ENCODE data around the gene MMP11.

DNA sequence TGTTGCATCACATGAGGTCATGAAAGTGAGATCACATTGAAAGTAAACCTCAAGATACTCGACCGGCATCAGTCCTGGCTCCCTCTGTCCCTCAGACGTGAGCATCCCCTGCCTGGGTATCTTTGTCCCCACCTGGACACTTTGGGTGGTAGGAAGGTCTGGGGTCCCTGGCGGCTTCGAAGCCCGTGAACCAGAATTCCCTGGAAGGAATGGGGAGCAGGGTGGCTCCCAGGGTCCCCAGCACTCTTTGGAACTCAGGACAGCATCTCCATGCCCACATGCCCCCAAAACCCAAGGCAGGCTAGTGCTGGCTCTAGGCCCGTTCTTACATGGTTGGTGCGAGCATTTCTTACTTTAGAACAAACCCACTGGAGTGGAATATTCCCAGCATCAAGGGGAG lies 58.6 kb downstream of the MMP11 start:
- TF ChIP-seq, protein P1, sequence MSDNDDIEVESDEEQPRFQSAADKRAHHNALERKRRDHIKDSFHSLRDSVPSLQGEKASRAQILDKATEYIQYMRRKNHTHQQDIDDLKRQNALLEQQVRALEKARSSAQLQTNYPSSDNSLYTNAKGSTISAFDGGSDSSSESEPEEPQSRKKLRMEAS (IDR thresholded peaks at IDR 0.05; ENCODE audit: low read depth): no peak
- TF ChIP-seq, protein P2, sequence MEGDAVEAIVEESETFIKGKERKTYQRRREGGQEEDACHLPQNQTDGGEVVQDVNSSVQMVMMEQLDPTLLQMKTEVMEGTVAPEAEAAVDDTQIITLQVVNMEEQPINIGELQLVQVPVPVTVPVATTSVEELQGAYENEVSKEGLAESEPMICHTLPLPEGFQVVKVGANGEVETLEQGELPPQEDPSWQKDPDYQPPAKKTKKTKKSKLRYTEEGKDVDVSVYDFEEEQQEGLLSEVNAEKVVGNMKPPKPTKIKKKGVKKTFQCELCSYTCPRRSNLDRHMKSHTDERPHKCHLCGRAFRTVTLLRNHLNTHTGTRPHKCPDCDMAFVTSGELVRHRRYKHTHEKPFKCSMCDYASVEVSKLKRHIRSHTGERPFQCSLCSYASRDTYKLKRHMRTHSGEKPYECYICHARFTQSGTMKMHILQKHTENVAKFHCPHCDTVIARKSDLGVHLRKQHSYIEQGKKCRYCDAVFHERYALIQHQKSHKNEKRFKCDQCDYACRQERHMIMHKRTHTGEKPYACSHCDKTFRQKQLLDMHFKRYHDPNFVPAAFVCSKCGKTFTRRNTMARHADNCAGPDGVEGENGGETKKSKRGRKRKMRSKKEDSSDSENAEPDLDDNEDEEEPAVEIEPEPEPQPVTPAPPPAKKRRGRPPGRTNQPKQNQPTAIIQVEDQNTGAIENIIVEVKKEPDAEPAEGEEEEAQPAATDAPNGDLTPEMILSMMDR (IDR thresholded peaks at IDR 0.05): no peak
- TF ChIP-seq POLR2AphosphoS5 (IDR thresholded peaks at IDR 0.05; ENCODE audit: low read depth, low read length) (no peak), TAF1 (IDR thresholded peaks at IDR 0.05; ENCODE audit: borderline replicate concordance, low read depth, low read length) (no peak), EZH2phosphoT487 (IDR thresholded peaks at IDR 0.05; ENCODE audit: borderline replicate concordance, low read depth) (no peak), RXRA (IDR thresholded peaks at IDR 0.05; ENCODE audit: borderline replicate concordance, low read depth) (no peak), GABPA (IDR thresholded peaks at IDR 0.05; ENCODE audit: low read depth) (no peak)

Measured in SK-N-SH (cell line).